HepG2 (cell line): ENCODE data around the gene MAJIN. TPM values are rescaled to one million over a fixed set of nuclear protein-coding genes. Genes with fewer than 3 reads are reported as not detected.

Experiments
- ATAC-seq: fragments of 200-7000 bp; cut with Tn5 transposase; 3 replicates; pipeline ENCODE4 v1.9.1; 2020; ENCODE audit warnings: mild to moderate bottlenecking, moderate library complexity
- Bru-seq: library from RNA; stranded (reverse); fragments of 400-500 nt; gene quantifications from one replicate; lab custom pipeline; 2021; lab: Mats Ljungman, UMichigan
- BruChase-seq, 2 experiments: library from RNA; stranded (reverse); fragments of 400-500 nt; gene quantifications; one replicate each; lab custom pipeline; 2021; lab: Mats Ljungman, UMichigan
- BruUV-seq: library from RNA; stranded (reverse); fragments of 400-500 nt; replicated peaks from 2 replicates; lab custom pipeline; 2021; lab: Mats Ljungman, UMichigan
- CTCF ChIA-PET: fragments of 300-600 bp; formaldehyde crosslinking; extraction: SDS; loops from one replicate; lab custom pipeline; 2021; ENCODE audit warnings: low total read pairs, inconsistent platforms, low intra/inter-chr PET ratio; lab: Yijun Ruan, JAX
- POLR2A ChIA-PET: fragments of 350-600 bp; sonication (Branson Sonifier 250); formaldehyde crosslinking; loops from one replicate; lab custom pipeline; 2020; ENCODE audit warnings: antibody characterized with exemption, inconsistent platforms; lab: Yijun Ruan, JAX
- DNase-seq: peaks from one replicate; pipeline ENCODE4 v3.0.0-alpha.2; 2015; ENCODE audit warnings: low spot score
- FAIRE-seq: peaks from 3 replicates; lab custom pipeline; 2011; peaks lifted over from hg19 to GRCh38; lab: Jason Lieb, UNC
- H2AFZ ChIP-seq: one replicate; pipeline ENCODE4 v1.6.1; 2011; ENCODE audit warnings: low read length, inconsistent platforms
- H3K27ac ChIP-seq: fragments of 300-600 bp; 3 replicates; pipeline ENCODE4 v1.8.0; 2011; ENCODE audit warnings: mixed run types, mild to moderate bottlenecking, mixed read lengths, low read length, inconsistent platforms; ENCODE audit not compliant: insufficient read depth; ENCODE audit errors: extremely low read length
- H3K27me3 ChIP-seq, 2 experiments: fragments of 200-600 bp in 1 of 2; 2 replicates in 1 of 2; 3 replicates in 1 of 2; pipeline versions ENCODE4 v1.6.0 to v1.8.0; 2011; ENCODE audit warnings: low read length in 2 of 2, mild to moderate bottlenecking in 2 of 2, moderate library complexity in 2 of 2, inconsistent platforms in 1 of 2; ENCODE audit not compliant: insufficient read depth in 2 of 2, control insufficient read depth in 1 of 2
- H3K36me3 ChIP-seq, 2 experiments: fragments of 200-600 bp in 1 of 2; replicated peaks in 1 of 2; 2 replicates in 1 of 2; 3 replicates in 1 of 2; pipeline versions ENCODE4 v1.5.1 to v1.8.0; 2011; ENCODE audit warnings: low read length in 2 of 2, inconsistent platforms in 1 of 2; ENCODE audit not compliant: insufficient read depth in 2 of 2, control insufficient read depth in 1 of 2
- H3K4me1 ChIP-seq: 2 replicates; pipeline ENCODE4 v1.5.1; 2012; ENCODE audit warnings: low read length, inconsistent platforms; ENCODE audit not compliant: insufficient read depth
- H3K4me2 ChIP-seq: 2 replicates; pipeline ENCODE4 v1.6.0; 2011; ENCODE audit warnings: low read depth, low read length, inconsistent platforms
- H3K4me3 ChIP-seq, 3 experiments: fragments of 200-600 bp in 1 of 3; sonication (generic), shearing (Covaris generic) in 1 of 3; replicated peaks in 1 of 3; 2 replicates each; pipeline ENCODE4 v1.5.1; 2011 to 2016; ENCODE audit warnings: low read length in 3 of 3, inconsistent platforms in 2 of 3, low read depth in 2 of 3, mild to moderate bottlenecking in 2 of 3, control low read depth in 1 of 3, mixed read lengths in 1 of 3; ENCODE audit not compliant: insufficient read depth in 1 of 3
- H3K79me2 ChIP-seq: one replicate; pipeline ENCODE4 v1.6.1; 2011; ENCODE audit warnings: low read length, inconsistent platforms; ENCODE audit not compliant: insufficient read depth
- H3K9ac ChIP-seq: 2 replicates; pipeline ENCODE4 v1.6.0; 2011; ENCODE audit warnings: mild to moderate bottlenecking, low read depth, low read length, inconsistent platforms; ENCODE audit not compliant: insufficient read depth
- H3K9me3 ChIP-seq: 2 replicates; pipeline ENCODE4 v1.5.1; 2012; ENCODE audit warnings: mild to moderate bottlenecking, low read length
- H4K20me1 ChIP-seq: 2 replicates; pipeline ENCODE4 v1.6.0; 2011; ENCODE audit warnings: inconsistent platforms, mild to moderate bottlenecking, low read length, moderate library complexity; ENCODE audit not compliant: insufficient read depth
- NCOR1 ChIP-seq: fragments of 200-600 bp; sonication (generic); IDR thresholded peaks from 2 replicates; pipeline ENCODE4 v1.7.0; 2017; ENCODE audit warnings: antibody characterized with exemption, low read length, borderline replicate concordance
- SKIL ChIP-seq: sonication (generic); formaldehyde crosslinking; IDR thresholded peaks from 2 replicates; pipeline ENCODE4 v1.8.0; 2022; ENCODE audit warnings: missing genetic modification reagents, mild to moderate bottlenecking, moderate library complexity, borderline replicate concordance
- U2AF2 ChIP-seq: fragments of 200-400 bp; formaldehyde crosslinking; IDR thresholded peaks from 2 replicates; pipeline ENCODE4 v1.6.1; 2017; ENCODE audit warnings: low read depth, mild to moderate bottlenecking, low read length
- ZFP82 ChIP-seq: sonication (generic); formaldehyde crosslinking; IDR thresholded peaks from 2 replicates; pipeline ENCODE4 v1.5.1; 2020; ENCODE audit warnings: mild to moderate bottlenecking, missing genetic modification reagents, borderline replicate concordance
- ZNF704 ChIP-seq: sonication (generic); formaldehyde crosslinking; IDR thresholded peaks from 2 replicates; pipeline ENCODE4 v1.8.1; 2023; ENCODE audit warnings: mild to moderate bottlenecking, inconsistent platforms, moderate library complexity, missing genetic modification reagents, borderline replicate concordance
- ZNF749 ChIP-seq: sonication (generic); formaldehyde crosslinking; IDR thresholded peaks from 2 replicates; pipeline ENCODE4 v1.8.0; 2022; ENCODE audit warnings: mild to moderate bottlenecking, missing genetic modification reagents, moderate library complexity, borderline replicate concordance
- WGBS: methylation state at CpG from one replicate; pipeline ENCODE4 v1.1.6; 2017; ENCODE audit warnings: low lambda C conversion rate; 5-methylcytosine and 5-hydroxymethylcytosine counted together
- in situ Hi-C: cut with HindIII; loops from 2 replicates; pipeline ENCODE4 v1.10.0; 2017; ENCODE audit warnings: low pct_unique_long_range_greater_than_20kb; ENCODE audit not compliant: extremely low pct_ligation_motif_present
- intact Hi-C: fragments of 100-400 bp; cut with micrococcal nuclease; formaldehyde crosslinking; loops from one replicate; pipeline ENCODE4 v1.10.0; 2022; ENCODE audit not compliant: unreplicated experiment
- long read RNA-seq, 2 experiments: library from RNA in 1 of 2; library from polyadenylated mRNA in 1 of 2; stranded (forward) in 1 of 2; unstranded in 1 of 2; transcript quantifications; one replicate each; pipeline ENCODE4 v2.0.0, GENCODE V29; 2019 to 2022
- polyA minus RNA-seq, 3 experiments: library from RNA; depleted of rRNA, polyadenylated mRNA; stranded (reverse); fragments of >200 nt; gene quantifications; 2 replicates each; pipeline ENCODE4 v1.2.3, GENCODE V29; 2011; ENCODE audit warnings: low replicate concordance in 1 of 3
- polyA plus RNA-seq, 8 experiments: library from polyadenylated mRNA; depleted of rRNA in 3 of 8; stranded (reverse) in 7 of 8; unstranded in 1 of 8; fragments of >200 nt; fragmentation: Illumina TruSeq in 4 of 8; extraction: Trizol in 4 of 8; gene quantifications; 2 replicates each; pipeline versions ENCODE4 v1.2.1 to v1.2.3, GENCODE V29; 2011 to 2016; ENCODE audit warnings: low read depth in 4 of 8, missing spikeins in 1 of 8, mixed read lengths in 1 of 8; ENCODE audit not compliant: insufficient read depth in 1 of 8
- total RNA-seq, 5 experiments: library from RNA; depleted of rRNA; stranded (reverse); fragments of >200 nt; fragmentation: Illumina TruSeq; extraction: Trizol; gene quantifications; 2 replicates each; pipeline ENCODE4 v1.2.3, GENCODE V29; 2016; ENCODE audit warnings: low read depth in 1 of 5

MAJIN gene
- total RNA-seq (2016; rRNA removed; fragmentation: Illumina TruSeq; extraction: Trizol), result not detected in 2 replicates
- total RNA-seq (2016; cell fraction: cytosol; rRNA removed; fragmentation: Illumina TruSeq; extraction: Trizol; ENCODE audit: low read depth), result not detected in 2 replicates
- total RNA-seq (2016; cell fraction: insoluble cytoplasmic fraction; rRNA removed; fragmentation: Illumina TruSeq; extraction: Trizol), result not detected in 2 replicates
- total RNA-seq (2016; cell fraction: membrane; rRNA removed; fragmentation: Illumina TruSeq; extraction: Trizol), result not detected in 2 replicates
- not detected in 2 replicates for total RNA-seq (2016; cell fraction: nucleus; rRNA removed; fragmentation: Illumina TruSeq; extraction: Trizol)
- not detected in 2 replicates for polyA plus RNA-seq (2011; rRNA removed)
- not detected in 2 replicates for polyA plus RNA-seq (2011; cell fraction: cytosol; rRNA removed)
- not detected in 2 replicates for polyA plus RNA-seq (2011; cell fraction: nucleus; rRNA removed)
- not detected in 2 replicates for polyA plus RNA-seq (2012)
- not detected in 2 replicates for polyA plus RNA-seq (2016; cell fraction: cytosol; fragmentation: Illumina TruSeq; extraction: Trizol; ENCODE audit: low read depth)
- polyA plus RNA-seq (2016; cell fraction: insoluble cytoplasmic fraction; fragmentation: Illumina TruSeq; extraction: Trizol; ENCODE audit: low read depth), result not detected in 2 replicates
- polyA plus RNA-seq (2016; cell fraction: membrane; fragmentation: Illumina TruSeq; extraction: Trizol; ENCODE audit: low read depth), result not detected in 2 replicates
- polyA plus RNA-seq (2016; cell fraction: nucleus; fragmentation: Illumina TruSeq; extraction: Trizol; ENCODE audit: insufficient read depth, low read depth), result not detected in 2 replicates
- not detected in 2 replicates for polyA minus RNA-seq (2011; rRNA and poly(A)+ RNA removed; ENCODE audit: low replicate concordance)
- polyA minus RNA-seq (2011; cell fraction: cytosol; rRNA and poly(A)+ RNA removed), result not detected in 2 replicates
- polyA minus RNA-seq (2011; cell fraction: nucleus; rRNA and poly(A)+ RNA removed), result not detected in 2 replicates
- not detected for Bru-seq, nascent RNA
- BruChase-seq, experiment 1, labeled RNA remaining after a 6-hour chase, result not detected
- BruChase-seq, experiment 2, labeled RNA remaining after a 2-hour chase, result not detected
- long read RNA-seq, experiment 1, result 0 reads
- long read RNA-seq, experiment 2, result 0 reads

GRCh38 chr11:64971421-64972233 lies at the start of gene MAJIN:
Gene MAJIN, minus strand, starts transcription at chr11:64972108. Its CDS starts 12,703 bp downstream, at chr11:64959405.
- no peaks in the 10 kb centered on the region for H3K36me3 ChIP-seq
- H2AFZ ChIP-seq, result no peak within 1 kb of the TSS
- no peak within 1 kb of the TSS for H3K4me2 ChIP-seq
- H4K20me1 ChIP-seq, result no peaks in the 10 kb centered on the region
- H3K27me3 ChIP-seq, result peaks cover 0 to 10% of the 10 kb centered on the region in 2 experiments; a peak in 2 of 5 replicates
- DNase-seq, result no peak
- TF ChIP-seq NCOR1 (no peak), ZFP82 (no peak), ZNF704 (CRISPR knock-in tag) (no peak), U2AF2 (no peak), SKIL (CRISPR knock-in tag) (no peak), ZNF749 (CRISPR knock-in tag) (no peak)
- CTCF ChIA-PET, result no interaction called here
- no peaks in the 10 kb centered on the region for H3K9me3 ChIP-seq
- no peak for FAIRE-seq
- BruUV-seq, result no TSS peak
- in situ Hi-C loops (no loop called here), intact Hi-C loops (no loop called here)
- no peak within 1 kb of the TSS for H3K27ac ChIP-seq
- no peak within 1 kb of the TSS for H3K4me3 ChIP-seq
- H3K79me2 ChIP-seq, result no peaks in the 10 kb centered on the region
- ATAC-seq, result no peak
- H3K4me1 ChIP-seq, result no peaks in the 10 kb centered on the region
- WGBS, result 68% methylated on average over 39 of the region's 69 CpGs
- POLR2A ChIA-PET, result no interaction called here
- no peak within 1 kb of the TSS for H3K9ac ChIP-seq
